Measurements from ENCODE around the gene SPATA25.

DNA sequence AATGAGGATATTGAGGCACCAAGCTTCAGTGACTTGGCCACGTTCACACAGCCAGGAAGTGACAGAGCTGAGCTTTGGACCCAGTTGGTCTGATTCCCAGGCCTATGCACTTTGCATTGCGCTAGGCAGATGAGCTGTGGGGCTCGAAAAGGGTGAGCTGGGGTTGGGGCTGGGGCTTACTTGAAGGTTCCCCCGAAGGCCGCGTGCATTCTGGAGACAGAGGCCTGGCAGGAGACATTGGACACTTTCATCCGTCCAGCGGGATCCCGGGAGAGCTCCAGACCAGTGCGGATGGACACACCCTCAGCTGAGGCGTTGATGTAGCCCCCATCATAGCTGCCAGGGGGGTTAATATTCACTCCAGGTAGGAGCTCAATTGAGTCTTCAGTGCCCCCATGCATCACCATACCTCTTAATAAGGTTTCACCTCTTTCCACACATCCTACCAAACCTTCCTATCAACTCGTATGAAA is 21.9 kb upstream of the SPATA25 start:
- TF ChIP-seq, protein P1, sequence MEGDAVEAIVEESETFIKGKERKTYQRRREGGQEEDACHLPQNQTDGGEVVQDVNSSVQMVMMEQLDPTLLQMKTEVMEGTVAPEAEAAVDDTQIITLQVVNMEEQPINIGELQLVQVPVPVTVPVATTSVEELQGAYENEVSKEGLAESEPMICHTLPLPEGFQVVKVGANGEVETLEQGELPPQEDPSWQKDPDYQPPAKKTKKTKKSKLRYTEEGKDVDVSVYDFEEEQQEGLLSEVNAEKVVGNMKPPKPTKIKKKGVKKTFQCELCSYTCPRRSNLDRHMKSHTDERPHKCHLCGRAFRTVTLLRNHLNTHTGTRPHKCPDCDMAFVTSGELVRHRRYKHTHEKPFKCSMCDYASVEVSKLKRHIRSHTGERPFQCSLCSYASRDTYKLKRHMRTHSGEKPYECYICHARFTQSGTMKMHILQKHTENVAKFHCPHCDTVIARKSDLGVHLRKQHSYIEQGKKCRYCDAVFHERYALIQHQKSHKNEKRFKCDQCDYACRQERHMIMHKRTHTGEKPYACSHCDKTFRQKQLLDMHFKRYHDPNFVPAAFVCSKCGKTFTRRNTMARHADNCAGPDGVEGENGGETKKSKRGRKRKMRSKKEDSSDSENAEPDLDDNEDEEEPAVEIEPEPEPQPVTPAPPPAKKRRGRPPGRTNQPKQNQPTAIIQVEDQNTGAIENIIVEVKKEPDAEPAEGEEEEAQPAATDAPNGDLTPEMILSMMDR (IDR thresholded peaks at IDR 0.05): no peak
- TF ChIP-seq ZFX (IDR thresholded peaks at IDR 0.05; ENCODE audit: borderline replicate concordance): no peak
